IMR-90 (cell line): Measurements from ENCODE around the gene FIS1. TPM values are rescaled to one million over a fixed set of nuclear protein-coding genes. Genes with fewer than 3 reads are reported as not detected.

Experiments used
- ATAC-seq: fragments of 200-7000 bp; cut with Tn5 transposase; 2 replicates; pipeline ENCODE4 v1.9.1; 2020; ENCODE audit warnings: low read depth, mild to moderate bottlenecking, moderate library complexity
- BruUV-seq: library from RNA; stranded (reverse); fragments of 400-500 nt; replicated peaks from 2 replicates; lab custom pipeline; 2021; lab: Mats Ljungman, UMichigan
- CTCF ChIA-PET: fragments of 300-600 bp; formaldehyde crosslinking; extraction: SDS; loops from one replicate; lab custom pipeline; 2021; ENCODE audit warnings: antibody characterized with exemption; lab: Yijun Ruan, JAX
- POLR2A ChIA-PET: fragments of 300-600 bp; sonication (Branson Sonifier 250); formaldehyde crosslinking; loops from one replicate; lab custom pipeline; 2022; ENCODE audit warnings: antibody characterized with exemption; ENCODE audit not compliant: unreplicated experiment; lab: Charles Lee
- DNase-seq: peaks from one replicate; pipeline ENCODE4 v3.0.0; 2013
- H2AFZ ChIP-seq: replicated peaks from 2 replicates; pipeline ENCODE3; 2013; ENCODE audit warnings: low read length, mild to moderate bottlenecking; ENCODE audit not compliant: poor library complexity
- H2AK5ac ChIP-seq: 2 replicates; pipeline ENCODE4 v1.6.1; 2013; ENCODE audit warnings: low read depth, low read length, inconsistent platforms
- H2AK9ac ChIP-seq: replicated peaks from 2 replicates; pipeline ENCODE3; 2013; ENCODE audit warnings: mild to moderate bottlenecking, low read depth, low read length, moderate library complexity; ENCODE audit not compliant: poor library complexity
- H2BK120ac ChIP-seq: 2 replicates; pipeline ENCODE4 v1.6.1; 2013; ENCODE audit warnings: low read depth, low read length, inconsistent platforms
- H2BK15ac ChIP-seq: 3 replicates; pipeline ENCODE4 v1.6.1; 2013; ENCODE audit warnings: low read depth, low read length, inconsistent platforms
- H2BK20ac ChIP-seq: 2 replicates; pipeline ENCODE4 v1.6.1; 2013; ENCODE audit warnings: low read depth, mild to moderate bottlenecking, inconsistent platforms, low read length, moderate library complexity
- H2BK5ac ChIP-seq: 2 replicates; pipeline ENCODE4 v1.6.1; 2013; ENCODE audit warnings: mild to moderate bottlenecking, low read depth, low read length, inconsistent platforms; ENCODE audit not compliant: poor library complexity, severe bottlenecking
- H3K14ac ChIP-seq: replicated peaks from 2 replicates; pipeline ENCODE4 v1.6.1; 2013; ENCODE audit warnings: low read depth, low read length, inconsistent platforms
- H3K18ac ChIP-seq: 2 replicates; pipeline ENCODE4 v1.6.1; 2013; ENCODE audit warnings: low read depth, low read length, control low read depth
- H3K23ac ChIP-seq: 2 replicates; pipeline ENCODE4 v1.6.1; 2013; ENCODE audit warnings: low read depth, low read length, inconsistent platforms
- H3K27ac ChIP-seq: 2 replicates; pipeline ENCODE4 v1.5.1; 2013; ENCODE audit warnings: mild to moderate bottlenecking, control low read depth, low read length; ENCODE audit not compliant: insufficient read depth
- H3K27me3 ChIP-seq: 2 replicates; pipeline ENCODE4 v1.6.1; 2013; ENCODE audit warnings: low read length; ENCODE audit not compliant: control insufficient read depth, insufficient read depth
- H3K36me3 ChIP-seq: 2 replicates; pipeline ENCODE4 v1.6.1; 2013; ENCODE audit warnings: low read length, mixed read lengths; ENCODE audit not compliant: control insufficient read depth, insufficient read depth
- H3K4ac ChIP-seq: 2 replicates; pipeline ENCODE4 v1.6.1; 2013; ENCODE audit warnings: low read depth, low read length, inconsistent platforms
- H3K4me1 ChIP-seq: 2 replicates; pipeline ENCODE4 v1.6.1; 2013; ENCODE audit warnings: low read length, mixed read lengths; ENCODE audit not compliant: control insufficient read depth, insufficient read depth
- H3K4me2 ChIP-seq: 2 replicates; pipeline ENCODE4 v1.6.1; 2013; ENCODE audit warnings: low read depth, mild to moderate bottlenecking, control low read depth, low read length, moderate library complexity
- H3K4me3 ChIP-seq: 2 replicates; pipeline ENCODE4 v1.5.1; 2013; ENCODE audit warnings: low read depth, mild to moderate bottlenecking, control low read depth, low read length, moderate library complexity; ENCODE audit not compliant: insufficient read depth
- H3K56ac ChIP-seq: 2 replicates; pipeline ENCODE4 v1.6.1; 2013; ENCODE audit warnings: low read length, inconsistent platforms; ENCODE audit not compliant: insufficient read depth; ENCODE audit errors: extremely low read depth
- H3K79me1 ChIP-seq, 2 experiments: 2 replicates each; pipeline ENCODE4 v1.6.1; 2013; ENCODE audit warnings: low read length in 2 of 2, inconsistent platforms in 1 of 2, low read depth in 1 of 2
- H3K9ac ChIP-seq: 2 replicates; pipeline ENCODE4 v1.6.1; 2013; ENCODE audit warnings: low read depth, low read length, control low read depth
- H3K9me1 ChIP-seq: 2 replicates; pipeline ENCODE4 v1.6.1; 2013; ENCODE audit warnings: low read length, inconsistent platforms; ENCODE audit not compliant: insufficient read depth
- H3K9me3 ChIP-seq: 2 replicates; pipeline ENCODE4 v1.6.1; 2013; ENCODE audit warnings: low read length; ENCODE audit not compliant: control insufficient read depth, insufficient read depth
- H4K20me1 ChIP-seq: 2 replicates; pipeline ENCODE4 v1.6.1; 2013; ENCODE audit warnings: low read length, inconsistent platforms; ENCODE audit not compliant: insufficient read depth
- H4K5ac ChIP-seq: 2 replicates; pipeline ENCODE4 v1.6.1; 2013; ENCODE audit warnings: mild to moderate bottlenecking, low read depth, low read length, control low read depth
- H4K8ac ChIP-seq, 2 experiments: 2 replicates each; pipeline ENCODE4 v1.6.1; 2013; ENCODE audit warnings: low read depth in 2 of 2, low read length in 2 of 2, control low read depth in 1 of 2, inconsistent platforms in 1 of 2
- H4K91ac ChIP-seq: 2 replicates; pipeline ENCODE4 v1.6.1; 2013; ENCODE audit warnings: low read depth, low read length, inconsistent platforms; ENCODE audit not compliant: insufficient read depth
- CEBPB ChIP-seq: IDR thresholded peaks from 2 replicates; pipeline ENCODE4 v1.6.1; 2012; ENCODE audit warnings: low read depth, low read length, improper control_type of control experiment
- CHD1 ChIP-seq: IDR thresholded peaks from 2 replicates; pipeline ENCODE4 v1.6.1; 2012; ENCODE audit warnings: low read depth, low read length, improper control_type of control experiment
- CTCF ChIP-seq: conservative IDR thresholded peaks from 2 replicates; pipeline ENCODE4 v1.5.1; 2012; ENCODE audit warnings: mild to moderate bottlenecking, low read depth, low read length, improper control_type of control experiment
- ELK1 ChIP-seq: fragments of 150-350 bp; IDR thresholded peaks from 2 replicates; pipeline ENCODE4 v1.6.1; 2016; ENCODE audit warnings: low read depth, mild to moderate bottlenecking, low read length, moderate library complexity, borderline replicate concordance
- FOS ChIP-seq: fragments of 150-350 bp; IDR thresholded peaks from 2 replicates; pipeline ENCODE4 v1.6.1; 2016; ENCODE audit warnings: low read depth, low read length
- MAFK ChIP-seq: IDR thresholded peaks from 2 replicates; pipeline ENCODE4 v1.6.1; 2012; ENCODE audit warnings: low read depth, low read length, improper control_type of control experiment
- MAZ ChIP-seq: IDR thresholded peaks from 2 replicates; pipeline ENCODE4 v1.6.1; 2012; ENCODE audit warnings: low read depth, mild to moderate bottlenecking, low read length, improper control_type of control experiment, moderate library complexity, borderline replicate concordance
- MXI1 ChIP-seq: IDR thresholded peaks from 2 replicates; pipeline ENCODE4 v1.6.1; 2012; ENCODE audit warnings: low read depth, mild to moderate bottlenecking, low read length, moderate library complexity, borderline replicate concordance
- NFE2L2 ChIP-seq: fragments of 150-350 bp; IDR thresholded peaks from 2 replicates; pipeline ENCODE4 v1.6.1; 2016; ENCODE audit warnings: low read depth, mild to moderate bottlenecking, low read length
- RAD21 ChIP-seq: IDR thresholded peaks from 2 replicates; pipeline ENCODE4 v1.6.1; 2012; ENCODE audit warnings: low read length, improper control_type of control experiment
- RCOR1 ChIP-seq: IDR thresholded peaks from 2 replicates; pipeline ENCODE4 v1.6.1; 2012; ENCODE audit warnings: mild to moderate bottlenecking, low read length, improper control_type of control experiment; ENCODE audit not compliant: insufficient replicate concordance
- SMC3 ChIP-seq: fragments of 150-350 bp; IDR thresholded peaks from 2 replicates; pipeline ENCODE4 v1.6.1; 2016; ENCODE audit warnings: low read depth, mild to moderate bottlenecking, antibody characterized with exemption, low read length, moderate library complexity
- USF2 ChIP-seq: fragments of 150-350 bp; IDR thresholded peaks from 2 replicates; pipeline ENCODE4 v1.6.1; 2017; ENCODE audit warnings: mild to moderate bottlenecking, antibody characterized with exemption, low read length, low read depth
- WGBS, 2 experiments: methylation state at CpG; one replicate each; pipeline versions ENCODE4 v1.1.5 to v1.1.7; 2013; ENCODE audit warnings: missing lambda C conversion rate in 2 of 2; ENCODE audit not compliant: insufficient read length in 1 of 2; ENCODE audit errors: extremely low coverage in 2 of 2; 5-methylcytosine and 5-hydroxymethylcytosine counted together
- dilution Hi-C: fragments of 300-500 bp; cut with HindIII; formaldehyde crosslinking; loops from one replicate; pipeline ENCODE4 v1.14.3; 2018; ENCODE audit warnings: low sequenced_read_pairs; ENCODE audit not compliant: unreplicated experiment
- in situ Hi-C: fragments of 300-500 bp; cut with MboI; formaldehyde crosslinking; loops from 3 replicates; pipeline ENCODE4 v1.14.3; 2019; ENCODE audit warnings: low sequenced_read_pairs, inconsistent platforms, mixed read lengths
- intact Hi-C: fragments of 100-400 bp; cut with micrococcal nuclease; formaldehyde crosslinking; loops from 2 replicates; pipeline ENCODE4 v1.10.0; 2022
- polyA plus RNA-seq, 3 experiments: library from polyadenylated mRNA; depleted of rRNA; stranded (reverse); fragments of >200 nt; gene quantifications; 2 replicates each; pipeline ENCODE4 v1.2.3, GENCODE V29; 2012; ENCODE audit warnings: low replicate concordance in 1 of 3
- total RNA-seq: library from RNA; depleted of rRNA; stranded (reverse); fragments of >200 nt; gene quantifications from 2 replicates; pipeline ENCODE4 v1.2.3, GENCODE V29; 2012

FIS1 gene
- total and polyA plus RNA-seq, 2 of the 4 experiments (the other 2 are of a cell fraction): 293 to 489 TPM

- dilution Hi-C loops (no loop called here), in situ Hi-C loops (no loop called here), intact Hi-C loops (no loop called here)
- no peak overlapping the region for H2AFZ ChIP-seq
- no peak overlapping the region for H2AK5ac ChIP-seq
- H2BK5ac ChIP-seq: no peak overlapping the region
- H2BK20ac ChIP-seq: no peak overlapping the region
- ATAC-seq (no peak), DNase-seq (no peak)
- POLR2A ChIA-PET: no interaction called here
- H3K56ac ChIP-seq: no peak overlapping the region
- TF ChIP-seq CHD1 (no peak), ELK1 (no peak), FOS (no peak), USF2 (no peak), CTCF (no peak), RCOR1 (no peak), MAZ (no peak), MXI1 (no peak), CEBPB (no peak), NFE2L2 (no peak), MAFK (no peak), SMC3 (no peak), RAD21 (no peak)
- H3K18ac ChIP-seq: no peak overlapping the region
- peaks cover 24% of the 10 kb centered on the region for H3K27me3 ChIP-seq
- no peaks in the 10 kb centered on the region for H3K4me1 ChIP-seq
- no peak overlapping the region for H3K14ac ChIP-seq
- no peak overlapping the region for H4K5ac ChIP-seq
- H2BK15ac ChIP-seq: no peak overlapping the region
- H3K4me3 ChIP-seq: no peak overlapping the region
- CTCF ChIA-PET: interaction anchor here (0.5 kb wide), 1 partner anchor 39 kb away, joined by 3 read pairs; no protein-coding TSS in a partner anchor
- H3K4ac ChIP-seq: no peak overlapping the region
- H2AK9ac ChIP-seq: no peak overlapping the region
- H4K20me1 ChIP-seq: no peaks in the 10 kb centered on the region
- 72% methylated on average over 9 of the region's 17 CpGs; no CpG with 5 or more reads in 1 of the 2 experiments for WGBS, 2 experiments
- H3K9me1 ChIP-seq: no peaks in the 10 kb centered on the region; the same call in 1 of the 2 replicates
- no peaks in the 10 kb centered on the region for H3K36me3 ChIP-seq
- no peak overlapping the region for H3K9ac ChIP-seq
- H3K79me1 ChIP-seq: no peaks in the 10 kb centered on the region
- no TSS peak for BruUV-seq
- no peak overlapping the region for H2BK120ac ChIP-seq
- H3K9me3 ChIP-seq: 0 out of 2 replicates have a peak, but pooled peaks cover 2% of the 10 kb centered on the region
- H3K27ac ChIP-seq: no peak overlapping the region
- no peak overlapping the region for H4K8ac ChIP-seq
- H3K23ac ChIP-seq: no peak overlapping the region
- H3K4me2 ChIP-seq: no peak overlapping the region
- H4K91ac ChIP-seq: no peak overlapping the region
Measured at GRCh38 chr7:101195884-101196283, 49.0 kb downstream of the FIS1 start.
